Uterine smooth muscle cell (primary cell): Measurements from ENCODE around the gene FLYWCH2. TPM values are rescaled to one million over a fixed set of nuclear protein-coding genes. Genes with fewer than 3 reads are reported as not detected.

Experiments used
- total RNA-seq: library from RNA; depleted of rRNA; stranded (reverse); fragments of >200 nt; gene quantifications from 2 replicates; pipeline ENCODE4 v1.2.3, GENCODE V29; 2014

The FLYWCH2 gene, protein sequence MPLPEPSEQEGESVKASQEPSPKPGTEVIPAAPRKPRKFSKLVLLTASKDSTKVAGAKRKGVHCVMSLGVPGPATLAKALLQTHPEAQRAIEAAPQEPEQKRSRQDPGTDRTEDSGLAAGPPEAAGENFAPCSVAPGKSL
- 65.2 and 78.6 TPM in 2 replicates for total RNA-seq

GRCh38 chr16:2882650-2883457, at the start of gene FLYWCH2:
Gene FLYWCH2 (plus strand): TSS chr16:2883215. CDS start chr16:2896450, 13,235 bp downstream.

DNA sequence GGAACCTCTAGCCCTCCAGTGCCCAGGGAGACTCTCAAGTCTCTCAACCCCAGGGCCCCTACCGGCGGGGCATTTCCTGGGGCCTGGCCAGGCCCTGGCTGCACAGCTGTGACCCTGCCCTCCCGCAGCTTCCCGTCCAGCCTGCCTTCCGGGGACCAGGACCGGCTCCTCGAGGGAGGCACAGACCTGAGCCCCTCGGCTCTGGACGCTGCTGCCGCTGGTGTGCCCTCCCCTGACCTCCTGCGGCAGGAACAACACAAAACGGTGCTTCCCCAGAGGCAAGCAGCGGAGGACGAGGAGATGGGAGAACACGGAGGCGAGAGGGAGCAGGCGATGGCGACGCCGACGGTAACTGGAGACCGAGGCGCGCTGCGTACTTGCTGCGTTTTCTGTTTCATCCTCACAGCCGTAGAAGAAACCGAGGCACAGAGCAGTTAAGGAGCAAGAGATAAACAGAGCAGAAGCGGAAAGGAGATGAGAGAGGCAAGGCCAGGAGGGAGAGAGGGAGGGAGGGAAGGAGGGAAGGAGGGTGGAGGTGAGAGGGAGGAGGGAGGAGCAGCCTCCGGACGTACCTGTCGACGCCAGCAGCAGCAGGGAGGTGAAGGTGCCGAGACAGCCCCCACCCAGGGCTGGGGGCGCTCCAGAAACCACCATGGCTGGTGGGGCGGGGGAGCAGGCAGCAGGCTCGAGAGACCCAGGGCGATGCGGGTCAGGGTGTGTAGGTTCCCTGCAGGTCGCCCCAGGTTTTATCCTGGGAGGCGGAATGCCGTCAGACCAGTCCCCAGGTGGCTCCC, 25.4 kb upstream of the FLYWCH2 start, which contains the start of gene PRSS22:
PRSS22 (minus strand) TSS at position 720 of the 794 bp plus-strand sequence; CDS start at position 654, 66 bp downstream.

GRCh38 chr16:2911638-2912329, 28.8 kb downstream of the FLYWCH2 start, which contains the start of gene FLYWCH1:
Gene FLYWCH1 (plus strand): TSS chr16:2911931. CDS start chr16:2929686, 17,755 bp downstream.

Other genes starting within 250 kb of the FLYWCH2 start
- gene KCTD5, start 200.7 kb upstream of the FLYWCH2 start, total RNA-seq = 24.7 and 26.1 TPM in 2 replicates
- 0.66 and 0.75 TPM in 2 replicates for gene PRSS27, start 163.0 kb upstream of the FLYWCH2 start, total RNA-seq
- 48.1 and 55.3 TPM in 2 replicates for gene SRRM2, start 130.6 kb upstream of the FLYWCH2 start, total RNA-seq
- 377 and 396 TPM in 2 replicates for gene ELOB, start 105.9 kb upstream of the FLYWCH2 start, total RNA-seq
- not detected in 2 replicates for gene PRSS33, start 95.7 kb upstream of the FLYWCH2 start, total RNA-seq
- gene PRSS41, start 84.7 kb upstream of the FLYWCH2 start, total RNA-seq = not detected in 2 replicates
- gene PRSS21, start 66.0 kb upstream of the FLYWCH2 start, total RNA-seq = 1.6 and 3.4 TPM in 2 replicates
- 0.55 and 0.87 TPM in 2 replicates for gene ZG16B, start 52.9 kb upstream of the FLYWCH2 start, total RNA-seq
- gene PRSS22, start 25.0 kb upstream of the FLYWCH2 start, total RNA-seq = 0.12 and 1.5 TPM in 2 replicates
- 50.8 and 70.2 TPM in 2 replicates for gene FLYWCH1, start 28.7 kb downstream of the FLYWCH2 start, total RNA-seq
- 0.11 TPM in 1 of 2 replicates, not detected in the other for gene KREMEN2, start 81.1 kb downstream of the FLYWCH2 start, total RNA-seq
- gene PAQR4, start 86.1 kb downstream of the FLYWCH2 start, total RNA-seq = 3.6 and 11.2 TPM in 2 replicates
- 3.5 and 16.8 TPM in 2 replicates for gene PKMYT1, start 97.2 kb downstream of the FLYWCH2 start, total RNA-seq
- not detected in 2 replicates for gene CLDN9, start 129.7 kb downstream of the FLYWCH2 start, total RNA-seq
- not detected in 2 replicates for gene CLDN6, start 135.0 kb downstream of the FLYWCH2 start, total RNA-seq
- 269 and 359 TPM in 2 replicates for gene TNFRSF12A, start 137.2 kb downstream of the FLYWCH2 start, total RNA-seq
- 4.6 and 17.7 TPM in 2 replicates for gene HCFC1R1, start 140.7 kb downstream of the FLYWCH2 start, total RNA-seq
- 31.4 and 32.7 TPM in 2 replicates for gene THOC6, start 140.8 kb downstream of the FLYWCH2 start, total RNA-seq
- gene BICDL2, start 153.7 kb downstream of the FLYWCH2 start, total RNA-seq = under 0.01 and 0.25 TPM in 2 replicates
- gene MMP25, start 163.3 kb downstream of the FLYWCH2 start, total RNA-seq = under 0.01 and 0.11 TPM in 2 replicates
- 1.9 and 8.6 TPM in 2 replicates for gene IL32, start 182.4 kb downstream of the FLYWCH2 start, total RNA-seq
- not detected in 2 replicates for gene ZSCAN10, start 216.1 kb downstream of the FLYWCH2 start, total RNA-seq
- 20.5 and 24.1 TPM in 2 replicates for gene ZNF205, start 229.4 kb downstream of the FLYWCH2 start, total RNA-seq